ENCODE results near the gene CDH13. TPM values are rescaled to one million over a fixed set of nuclear protein-coding genes. Genes with fewer than 3 reads are reported as not detected.
A peak's percentile ranks its signal among the peaks of the same experiment; 100 is the strongest.

CDH13 gene
- total and polyA plus RNA-seq, 10 of the 15 experiments (the other 5 are each of a cell fraction or from before 2014, with no cell fraction given): under 0.01 to 0.05 TPM; not detected in 8

DNA sequence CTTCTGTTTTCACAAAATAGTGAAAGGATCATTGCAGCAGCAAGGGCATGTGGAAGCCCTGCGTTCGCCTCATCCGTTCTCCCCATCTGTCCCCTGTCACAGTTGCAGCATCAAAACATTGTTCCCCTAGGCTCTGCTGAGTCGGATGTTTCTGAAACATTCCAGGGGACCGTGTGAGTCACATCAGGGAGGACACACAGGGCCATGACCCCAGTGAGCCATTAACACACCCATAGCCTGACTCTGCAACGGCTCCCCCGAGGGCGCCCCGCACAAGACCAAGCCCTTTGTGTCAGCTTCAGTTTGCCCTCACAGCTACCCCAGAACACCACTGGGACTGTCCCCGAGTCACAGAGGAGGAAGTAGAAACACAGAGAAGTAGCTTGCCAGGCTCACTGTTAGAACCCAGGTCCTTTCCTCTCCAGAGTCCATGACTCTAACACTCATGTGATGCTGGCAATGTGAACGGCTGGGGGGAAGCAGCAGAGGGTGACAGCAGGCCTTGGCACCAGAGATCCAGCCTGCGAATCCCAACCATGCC, 1117.7 kb downstream of the CDH13 start:
- Histone ChIP-seq H4K20me1 (ENCODE audit: control insufficient read depth, insufficient read depth) (no peaks in the 10 kb centered on the region), H3K36me3 (ENCODE audit: control insufficient read depth in 2 of 2, insufficient read depth in 2 of 2, low read length in 1 of 2) (no peaks in the 10 kb centered on the region), H3K27me3 (replicated peaks in 1 of 2; ENCODE audit: control insufficient read depth in 2 of 2, insufficient read depth in 2 of 2, low read length in 1 of 2) (no peaks in the 10 kb centered on the region), H3K9ac (ENCODE audit: control insufficient read depth, insufficient read depth, low read length) (no peak overlapping the region), H2AFZ (ENCODE audit: control insufficient read depth, low read depth, low read length) (no peak overlapping the region), H3K27ac (ENCODE audit: control insufficient read depth, insufficient read depth) (no peak overlapping the region), H3K4me1 (ENCODE audit: control insufficient read depth, insufficient read depth, low read length) (no peaks in the 10 kb centered on the region), H3K4me2 (ENCODE audit: control insufficient read depth, insufficient read depth) (no peak overlapping the region), H3K79me2 (ENCODE audit: control insufficient read depth, insufficient read depth, low read length) (no peaks in the 10 kb centered on the region), H3K4me3 (no peak overlapping the region), H3K9me3 (replicated peaks; ENCODE audit: control insufficient read depth, insufficient read depth, low read length) (no peaks in the 10 kb centered on the region)
- ATAC-seq: peak; percentile 34; the same call in 2 of the 3 replicates
- ChIA-PET POLR2A (no interaction called here), CTCF (no interaction called here), SMC1A (ENCODE audit: uncharacterized antibody, unreplicated experiment) (interaction anchor here (0.6 kb wide), 1 partner anchor 16 kb away, joined by 3 read pairs; no protein-coding TSS in a partner anchor), RAD21 (ENCODE audit: unreplicated experiment) (no interaction called here)
- no peak for DNase-seq (ENCODE audit: low read depth, low spot score)
- in situ Hi-C loops (cut with MboI) (no loop called here), intact Hi-C loops (cut with micrococcal nuclease; ENCODE audit: unreplicated experiment) (no loop called here)
- TF ChIP-seq BHLHE40 (IDR thresholded peaks at IDR 0.05; ENCODE audit: borderline replicate concordance in 1 of 2, low read depth in 2 of 2, low read length in 1 of 2): peak in 1 of 2 experiments; percentile 20; a peak in 1 of 4 replicates
- TF ChIP-seq NR2F1 (conservative IDR thresholded peaks at IDR 0.05): 0 out of 2 replicates have a peak, but pooled peaks have one; percentile 14
- TF ChIP-seq ZZZ3 (IDR thresholded peaks at IDR 0.05; ENCODE audit: control insufficient read depth, insufficient read length, low read depth): no peak
- TF ChIP-seq, protein P1, sequence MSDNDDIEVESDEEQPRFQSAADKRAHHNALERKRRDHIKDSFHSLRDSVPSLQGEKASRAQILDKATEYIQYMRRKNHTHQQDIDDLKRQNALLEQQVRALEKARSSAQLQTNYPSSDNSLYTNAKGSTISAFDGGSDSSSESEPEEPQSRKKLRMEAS (IDR thresholded peaks at IDR 0.05; ENCODE audit: low read depth, low read length): no peak
- no peak for TF ChIP-seq SP1 (IDR thresholded peaks at IDR 0.05; ENCODE audit: low read depth, low read length)
- WGBS (ENCODE audit: insufficient coverage, insufficient replicate concordance, low lambda C conversion rate, missing lambda C conversion rate): 5% methylated on average over 12 of the region's 12 CpGs
- FAIRE-seq: no peak
- no TSS peak for BruUV-seq (replicated peaks)

DNA sequence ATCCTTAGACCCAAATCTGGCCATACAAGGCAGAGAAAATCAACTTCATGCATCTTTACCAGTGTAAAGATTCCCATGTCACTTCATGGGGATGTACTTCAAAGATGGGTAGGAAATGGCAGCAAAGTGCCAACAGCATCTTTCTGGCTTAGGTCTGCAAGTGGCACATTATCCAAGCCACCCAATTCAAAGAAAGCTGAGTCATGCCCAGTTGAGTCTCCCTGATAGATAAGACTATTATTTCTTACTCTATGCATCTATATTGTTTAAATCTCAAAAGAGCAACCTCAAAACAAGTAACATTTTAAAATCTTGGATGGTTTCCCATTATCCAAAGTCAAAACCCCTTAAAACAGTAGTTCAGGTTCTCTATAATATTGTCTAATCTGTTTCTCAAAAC, 1119.8 kb downstream of the CDH13 start:
- Histone ChIP-seq H3K36me3 (ENCODE audit: control insufficient read depth in 2 of 2, insufficient read depth in 2 of 2, low read length in 1 of 2) (no peaks in the 10 kb centered on the region), H3K79me2 (ENCODE audit: control insufficient read depth, insufficient read depth, low read length) (no peaks in the 10 kb centered on the region), H2AFZ (ENCODE audit: control insufficient read depth, low read depth, low read length) (no peak overlapping the region), H3K9me3 (replicated peaks; ENCODE audit: control insufficient read depth, insufficient read depth, low read length) (no peaks in the 10 kb centered on the region), H3K4me2 (ENCODE audit: control insufficient read depth, insufficient read depth) (no peak overlapping the region), H3K27ac (ENCODE audit: control insufficient read depth, insufficient read depth) (no peak overlapping the region), H3K9ac (ENCODE audit: control insufficient read depth, insufficient read depth, low read length) (no peak overlapping the region), H3K4me1 (ENCODE audit: control insufficient read depth, insufficient read depth, low read length) (no peaks in the 10 kb centered on the region), H4K20me1 (ENCODE audit: control insufficient read depth, insufficient read depth) (no peaks in the 10 kb centered on the region), H3K27me3 (replicated peaks in 1 of 2; ENCODE audit: control insufficient read depth in 2 of 2, insufficient read depth in 2 of 2, low read length in 1 of 2) (no peaks in the 10 kb centered on the region), H3K4me3 (no peak overlapping the region)
- FAIRE-seq (no peak), ATAC-seq (no peak), DNase-seq (ENCODE audit: low read depth, low spot score) (no peak)
- CTCF ChIA-PET: no interaction called here
- RAD21 ChIA-PET (ENCODE audit: unreplicated experiment): no interaction called here
- SMC1A ChIA-PET (ENCODE audit: uncharacterized antibody, unreplicated experiment): interaction anchor here (1.2 kb wide), 1 partner anchor 17 kb away, joined by 4 read pairs; no protein-coding TSS in a partner anchor
- intact Hi-C loops (cut with micrococcal nuclease; ENCODE audit: unreplicated experiment) (no loop called here), in situ Hi-C loops (cut with MboI) (no loop called here)
- TF ChIP-seq WRNIP1 (IDR thresholded peaks at IDR 0.05; ENCODE audit: borderline replicate concordance, low read depth, low read length) (no peak), FOXM1 (IDR thresholded peaks at IDR 0.05; ENCODE audit: low read depth, low read length) (no peak), EED (IDR thresholded peaks at IDR 0.05; ENCODE audit: low read depth) (no peak), TCF12 (IDR thresholded peaks at IDR 0.05; ENCODE audit: low read depth, low read length) (no peak), NBN (IDR thresholded peaks at IDR 0.05) (no peak), KDM1A (IDR thresholded peaks at IDR 0.05; ENCODE audit: borderline replicate concordance) (no peak), RBBP5 (conservative IDR thresholded peaks at IDR 0.05) (no peak), ZNF207 (IDR thresholded peaks at IDR 0.05; ENCODE audit: borderline replicate concordance) (no peak), RCOR1 (conservative IDR thresholded peaks at IDR 0.05; ENCODE audit: low read depth, low read length) (no peak), CHD2 (IDR thresholded peaks at IDR 0.05; ENCODE audit: borderline replicate concordance, low read depth, low read length) (no peak), ESRRA (IDR thresholded peaks at IDR 0.05; ENCODE audit: low read length) (no peak), SP1 (IDR thresholded peaks at IDR 0.05; ENCODE audit: low read depth, low read length) (no peak), SMAD1 (IDR thresholded peaks at IDR 0.05; ENCODE audit: low read depth, partially characterized antibody) (no peak), CHD4 (IDR thresholded peaks at IDR 0.05) (no peak), CBX5 (IDR thresholded peaks at IDR 0.05; ENCODE audit: low read depth) (no peak)
- BruUV-seq (replicated peaks): no TSS peak
- POLR2A ChIA-PET: no interaction called here
